ENCODE measurements around the gene COL6A2. TPM values are rescaled to one million over a fixed set of nuclear protein-coding genes. Genes with fewer than 3 reads are reported as not detected.
A peak's percentile ranks its signal among the peaks of the same experiment; 100 is the strongest.
"Not testable (repeated sequence)": the region's sequence is repeated elsewhere in the genome, so short reads cannot be mapped to it uniquely, and the experiment has no call there.

The COL6A2 gene
- total RNA-seq, 1 donor from 2014 or later = 114 TPM

- Mint-ChIP-seq H3K27me3 (peaks cover 4% of the 10 kb centered on the region), H3K27ac (no peak overlapping the region)
Observed at GRCh38 chr21:46059195-46059594, 38.7 kb upstream of the COL6A2 start.

GRCh38 chr21:46059711-46060455 lies 38.0 kb upstream of the COL6A2 start:
- H3K36me3 Mint-ChIP-seq; H3K27me3 Mint-ChIP-seq; H3K4me1 Mint-ChIP-seq (ENCODE audit: unreplicated experiment); H3K27ac Mint-ChIP-seq; H3K4me3 Mint-ChIP-seq: not testable (repeated sequence)
- DNase-seq (ENCODE audit: extremely low spot score, unreplicated experiment) = peak; percentile 25
- peaks cover 21% of the 10 kb centered on the region for H3K9me3 Mint-ChIP-seq

More at GRCh38 chr21:46059195-46059594, 38.7 kb upstream of the COL6A2 start:
- DNase-seq (ENCODE audit: extremely low spot score, unreplicated experiment) = peak; percentile 31
- H3K4me3 Mint-ChIP-seq = no peak overlapping the region
- peaks cover 21% of the 10 kb centered on the region for H3K9me3 Mint-ChIP-seq
- H3K4me1 Mint-ChIP-seq (ENCODE audit: unreplicated experiment) = peaks cover 11% of the 10 kb centered on the region
- no peaks in the 10 kb centered on the region for H3K36me3 Mint-ChIP-seq
- TF ChIP-seq CTCF (conservative IDR thresholded peaks at IDR 0.05) = no peak

- H3K27me3 Mint-ChIP-seq = peaks cover 8% of the 10 kb centered on the region
- no peak for TF ChIP-seq CTCF (conservative IDR thresholded peaks at IDR 0.05)
- H3K36me3 Mint-ChIP-seq = no peaks in the 10 kb centered on the region
- no peak overlapping the region for H3K4me3 Mint-ChIP-seq
- no peak overlapping the region for H3K27ac Mint-ChIP-seq
- DNase-seq (ENCODE audit: extremely low spot score, unreplicated experiment) = no peak
- H3K4me1 Mint-ChIP-seq (ENCODE audit: unreplicated experiment) = peaks cover 14% of the 10 kb centered on the region
- H3K9me3 Mint-ChIP-seq = peaks cover 21% of the 10 kb centered on the region
Observed at GRCh38 chr21:46060596-46061061, 37.3 kb upstream of the COL6A2 start.

GRCh38 chr21:46061063-46061462 lies 36.8 kb upstream of the COL6A2 start:
- H3K4me3 Mint-ChIP-seq = no peak overlapping the region

GRCh38 chr21:46061518-46061917 lies 36.4 kb upstream of the COL6A2 start:
- peaks cover 21% of the 10 kb centered on the region for H3K9me3 Mint-ChIP-seq
- no peaks in the 10 kb centered on the region for H3K36me3 Mint-ChIP-seq
- no peak overlapping the region for H3K4me3 Mint-ChIP-seq
- peaks cover 16% of the 10 kb centered on the region for H3K27me3 Mint-ChIP-seq
- peaks cover 15% of the 10 kb centered on the region for H3K4me1 Mint-ChIP-seq (ENCODE audit: unreplicated experiment)
- DNase-seq (ENCODE audit: extremely low spot score, unreplicated experiment) = peak; percentile 36
- no peak for TF ChIP-seq CTCF (conservative IDR thresholded peaks at IDR 0.05)
- H3K27ac Mint-ChIP-seq = no peak overlapping the region

More at GRCh38 chr21:46061063-46061462, 36.8 kb upstream of the COL6A2 start:
- TF ChIP-seq CTCF (conservative IDR thresholded peaks at IDR 0.05) = no peak
- no peaks in the 10 kb centered on the region for H3K36me3 Mint-ChIP-seq
- no peak for DNase-seq (ENCODE audit: extremely low spot score, unreplicated experiment)
- H3K27ac Mint-ChIP-seq = no peak overlapping the region
- peaks cover 11% of the 10 kb centered on the region for H3K27me3 Mint-ChIP-seq
- H3K4me1 Mint-ChIP-seq (ENCODE audit: unreplicated experiment) = peaks cover 15% of the 10 kb centered on the region
- H3K9me3 Mint-ChIP-seq = peaks cover 21% of the 10 kb centered on the region

- H3K4me1 Mint-ChIP-seq (ENCODE audit: unreplicated experiment) = peaks cover 16% of the 10 kb centered on the region
- H3K27ac Mint-ChIP-seq = no peak overlapping the region
- TF ChIP-seq CTCF (conservative IDR thresholded peaks at IDR 0.05) = no peak
- H3K36me3 Mint-ChIP-seq = no peaks in the 10 kb centered on the region
- H3K4me3 Mint-ChIP-seq = no peak overlapping the region
- peaks cover 17% of the 10 kb centered on the region for H3K27me3 Mint-ChIP-seq
- DNase-seq (ENCODE audit: extremely low spot score, unreplicated experiment) = peak; percentile 53
- H3K9me3 Mint-ChIP-seq = peaks cover 21% of the 10 kb centered on the region
Observed at GRCh38 chr21:46061950-46062349, 36.0 kb upstream of the COL6A2 start.
